IPS DF 6.9 (cell line): ENCODE results near the gene PHF8.

Experiments
- DNase-seq: peaks from one replicate; pipeline ENCODE4 v3.0.0-alpha.2; 2013; ENCODE audit warnings: low read depth, low spot score
- H3K27ac ChIP-seq: one replicate; pipeline ENCODE4 v1.5.1; 2013; ENCODE audit warnings: low read length, control low read depth
- H3K27me3 ChIP-seq: 2 replicates; pipeline ENCODE4 v1.6.1; 2013; ENCODE audit warnings: mild to moderate bottlenecking, low read length; ENCODE audit not compliant: control insufficient read depth, insufficient read depth
- H3K36me3 ChIP-seq: 2 replicates; pipeline ENCODE4 v1.6.1; 2013; ENCODE audit warnings: low read length; ENCODE audit not compliant: control insufficient read depth, insufficient read depth
- H3K4me1 ChIP-seq: 2 replicates; pipeline ENCODE4 v1.6.1; 2013; ENCODE audit warnings: low read length; ENCODE audit not compliant: control insufficient read depth, insufficient read depth
- H3K4me3 ChIP-seq: 2 replicates; pipeline ENCODE4 v1.5.1; 2013; ENCODE audit warnings: mild to moderate bottlenecking, low read length
- H3K9me3 ChIP-seq: 2 replicates; pipeline ENCODE4 v1.6.1; 2013; ENCODE audit warnings: low read length, inconsistent platforms; ENCODE audit not compliant: control insufficient read depth, insufficient read depth
- WGBS: extraction: QIAGEN DNeasy Blood & Tissue Kit; methylation state at CpG from one replicate; pipeline ENCODE4 v1.1.7; 2013; ENCODE audit warnings: mixed read lengths, missing lambda C conversion rate; ENCODE audit not compliant: insufficient read length, insufficient coverage; 5-methylcytosine and 5-hydroxymethylcytosine counted together

The PHF8 gene

GRCh38 chrX:54029529-54030143 lies 14.6 kb downstream of the PHF8 start:
- Histone ChIP-seq H3K9me3 (no peaks in the 10 kb centered on the region), H3K27ac (no peak overlapping the region), H3K4me3 (no peak overlapping the region), H3K36me3 (no peaks in the 10 kb centered on the region; the same call in 1 of the 2 replicates), H3K4me1 (no peaks in the 10 kb centered on the region), H3K27me3 (no peaks in the 10 kb centered on the region)
- DNase-seq: no peak
- no CpG with 5 or more reads among the region's 10 CpGs for WGBS

- Histone ChIP-seq H3K27ac (no peak overlapping the region), H3K27me3 (no peaks in the 10 kb centered on the region), H3K4me1 (no peaks in the 10 kb centered on the region), H3K4me3 (no peak overlapping the region), H3K36me3 (peaks cover 7% of the 10 kb centered on the region; the same call in 1 of the 2 replicates), H3K9me3 (no peaks in the 10 kb centered on the region)
- no peak for DNase-seq
- WGBS: no CpG with 5 or more reads among the region's 5 CpGs
Observed at GRCh38 chrX:54024350-54024749, 19.9 kb downstream of the PHF8 start.

GRCh38 chrX:54012830-54013500 lies 31.3 kb downstream of the PHF8 start:
- no peaks in the 10 kb centered on the region for H3K9me3 ChIP-seq
- no peaks in the 10 kb centered on the region for H3K36me3 ChIP-seq
- no peaks in the 10 kb centered on the region for H3K27me3 ChIP-seq
- no CpG with 5 or more reads among the region's 1 CpG for WGBS
- no peak for DNase-seq
- H3K27ac ChIP-seq: no peak overlapping the region
- no peaks in the 10 kb centered on the region for H3K4me1 ChIP-seq
- no peak overlapping the region for H3K4me3 ChIP-seq

GRCh38 chrX:54007682-54008081 lies 36.6 kb downstream of the PHF8 start:
- no peaks in the 10 kb centered on the region for H3K36me3 ChIP-seq
- no CpG with 5 or more reads among the region's 4 CpGs for WGBS
- no peaks in the 10 kb centered on the region for H3K9me3 ChIP-seq
- H3K27ac ChIP-seq: no peak overlapping the region
- no peak for DNase-seq
- H3K4me1 ChIP-seq: no peaks in the 10 kb centered on the region
- no peak overlapping the region for H3K4me3 ChIP-seq
- no peaks in the 10 kb centered on the region for H3K27me3 ChIP-seq

GRCh38 chrX:53997724-53998123 lies 46.5 kb downstream of the PHF8 start:
- WGBS: no CpG with 5 or more reads among the region's 2 CpGs
- Histone ChIP-seq H3K9me3 (no peaks in the 10 kb centered on the region), H3K27me3 (no peaks in the 10 kb centered on the region), H3K27ac (no peak overlapping the region), H3K36me3 (peaks cover 9% of the 10 kb centered on the region; the same call in 1 of the 2 replicates), H3K4me1 (no peaks in the 10 kb centered on the region), H3K4me3 (no peak overlapping the region)
- no peak for DNase-seq

GRCh38 chrX:53992589-53992988 lies 51.7 kb downstream of the PHF8 start:
- Histone ChIP-seq H3K27me3 (no peaks in the 10 kb centered on the region), H3K9me3 (no peaks in the 10 kb centered on the region)
- WGBS: no CpG with 5 or more reads among the region's 4 CpGs

GRCh38 chrX:53990171-53990570 lies 54.1 kb downstream of the PHF8 start:
- Histone ChIP-seq H3K27me3 (no peaks in the 10 kb centered on the region), H3K36me3 (peaks cover 8% of the 10 kb centered on the region; the same call in 1 of the 2 replicates), H3K4me3 (no peak overlapping the region), H3K9me3 (no peaks in the 10 kb centered on the region), H3K4me1 (no peaks in the 10 kb centered on the region), H3K27ac (no peak overlapping the region)
- DNase-seq: no peak
- no CpG with 5 or more reads among the region's 2 CpGs for WGBS

More at GRCh38 chrX:53992589-53992988, 51.7 kb downstream of the PHF8 start:
- DNase-seq: no peak
- Histone ChIP-seq H3K4me1 (no peaks in the 10 kb centered on the region), H3K36me3 (peaks cover 8% of the 10 kb centered on the region; the same call in 1 of the 2 replicates), H3K4me3 (no peak overlapping the region), H3K27ac (no peak overlapping the region)

- Histone ChIP-seq H3K27me3 (no peaks in the 10 kb centered on the region), H3K4me1 (no peaks in the 10 kb centered on the region), H3K36me3 (no peaks in the 10 kb centered on the region), H3K9me3 (no peaks in the 10 kb centered on the region), H3K4me3 (no peak overlapping the region), H3K27ac (no peak overlapping the region)
- no CpG with 5 or more reads among the region's 12 CpGs for WGBS
- DNase-seq: no peak
Observed at GRCh38 chrX:53984895-53985294, 59.4 kb downstream of the PHF8 start.

GRCh38 chrX:53974529-53974928 lies 69.7 kb downstream of the PHF8 start:
- no CpG with 5 or more reads among the region's 6 CpGs for WGBS
- no peak for DNase-seq
- no peak overlapping the region for H3K4me3 ChIP-seq
- H3K36me3 ChIP-seq: no peaks in the 10 kb centered on the region
- H3K9me3 ChIP-seq: no peaks in the 10 kb centered on the region
- no peak overlapping the region for H3K27ac ChIP-seq
- no peaks in the 10 kb centered on the region for H3K27me3 ChIP-seq
- no peaks in the 10 kb centered on the region for H3K4me1 ChIP-seq

GRCh38 chrX:53969540-53969939 lies 74.7 kb downstream of the PHF8 start:
- H3K4me1 ChIP-seq: no peaks in the 10 kb centered on the region
- no peaks in the 10 kb centered on the region for H3K36me3 ChIP-seq
- no peak overlapping the region for H3K27ac ChIP-seq
- WGBS: no CpG with 5 or more reads among the region's 3 CpGs
- no peaks in the 10 kb centered on the region for H3K27me3 ChIP-seq
- DNase-seq: no peak
- H3K9me3 ChIP-seq: no peaks in the 10 kb centered on the region
- H3K4me3 ChIP-seq: no peak overlapping the region
